Neutrophil (primary cell): ENCODE measurements around the gene SV2C.
"Not testable (repeated sequence)": the region's sequence is repeated elsewhere in the genome, so short reads cannot be mapped to it uniquely, and the experiment has no call there.

ENCODE experiments used
- H3K27ac ChIP-seq: fragments of 200-600 bp; sonication (generic); 2 replicates; pipeline ENCODE4 v1.5.1; 2016; ENCODE audit warnings: mild to moderate bottlenecking, moderate library complexity
- H3K27me3 ChIP-seq: fragments of 200-600 bp; sonication (generic); 2 replicates; pipeline ENCODE4 v1.6.0; 2016; ENCODE audit warnings: mild to moderate bottlenecking
- H3K36me3 ChIP-seq: fragments of 200-600 bp; sonication (generic); 2 replicates; pipeline ENCODE4 v1.5.1; 2017
- H3K4me1 ChIP-seq, 2 experiments: fragments of 200-600 bp in 1 of 2; sonication (generic) in 1 of 2; 1 replicate in 1 of 2; 2 replicates in 1 of 2; pipeline versions ENCODE4 v1.5.1 to v1.6.1; 2013 to 2016; ENCODE audit warnings: low read depth in 1 of 2, low read length in 1 of 2, mild to moderate bottlenecking in 1 of 2, moderate library complexity in 1 of 2; ENCODE audit not compliant: control insufficient read depth in 1 of 2, insufficient read depth in 1 of 2
- H3K4me3 ChIP-seq, 2 experiments: fragments of 200-600 bp in 1 of 2; sonication (generic) in 1 of 2; 1 replicate in 1 of 2; 2 replicates in 1 of 2; pipeline ENCODE4 v1.5.1; 2013 to 2016; ENCODE audit warnings: low read depth in 1 of 2, low read length in 1 of 2, mild to moderate bottlenecking in 1 of 2, moderate library complexity in 1 of 2
- H3K9me3 ChIP-seq: fragments of 200-600 bp; sonication (generic); 2 replicates; pipeline ENCODE4 v1.5.1; 2016
- TF ChIP-seq, protein P1 (sequence below): fragments of 200-600 bp; sonication (generic); IDR thresholded peaks from 2 replicates; pipeline ENCODE4 v1.5.1; 2016; ENCODE audit warnings: antibody characterized with exemption

SV2C gene

GRCh38 chr5:76291305-76292077 is 208.3 kb downstream of the SV2C start:
- H3K9me3 ChIP-seq, result no peaks in the 10 kb centered on the region

DNA sequence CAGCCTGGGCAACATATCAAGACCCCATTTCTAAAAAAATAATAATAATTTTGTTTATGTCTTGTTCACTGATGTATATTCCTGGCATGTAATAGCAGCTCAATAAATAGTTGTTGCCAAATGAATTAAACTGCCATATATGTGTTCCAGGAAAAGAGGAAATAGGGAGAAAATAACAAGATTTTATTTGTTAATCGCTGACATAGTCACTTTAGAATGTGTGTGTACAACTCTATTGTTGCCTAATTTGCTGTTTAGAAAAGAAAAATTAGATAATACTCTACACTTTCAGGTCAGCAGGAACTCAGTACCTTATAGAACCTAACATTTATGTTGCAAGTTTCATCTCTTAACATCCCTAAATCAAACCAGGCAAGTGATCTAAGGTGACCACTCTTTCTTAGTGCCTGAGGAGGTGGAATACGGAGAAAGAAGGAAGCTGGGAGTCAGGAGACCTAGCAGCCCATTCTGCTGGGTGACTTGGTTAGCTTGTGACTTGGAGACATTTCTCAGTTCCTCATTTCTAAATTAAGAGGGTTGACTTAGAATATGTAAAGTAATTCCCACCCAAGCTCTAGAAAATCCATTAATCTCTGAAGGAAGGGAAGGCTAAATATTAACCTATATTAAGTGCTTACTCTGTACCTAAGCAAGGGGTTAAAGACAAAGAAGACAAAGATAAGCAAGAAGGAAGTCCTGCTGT is 209.6 kb downstream of the SV2C start:
- H3K4me3 ChIP-seq, result no peak overlapping the region
- no peaks in the 10 kb centered on the region for H3K27me3 ChIP-seq
- H3K27ac ChIP-seq, result no peak overlapping the region
- no peaks in the 10 kb centered on the region for H3K4me1 ChIP-seq
- TF ChIP-seq, protein P1, sequence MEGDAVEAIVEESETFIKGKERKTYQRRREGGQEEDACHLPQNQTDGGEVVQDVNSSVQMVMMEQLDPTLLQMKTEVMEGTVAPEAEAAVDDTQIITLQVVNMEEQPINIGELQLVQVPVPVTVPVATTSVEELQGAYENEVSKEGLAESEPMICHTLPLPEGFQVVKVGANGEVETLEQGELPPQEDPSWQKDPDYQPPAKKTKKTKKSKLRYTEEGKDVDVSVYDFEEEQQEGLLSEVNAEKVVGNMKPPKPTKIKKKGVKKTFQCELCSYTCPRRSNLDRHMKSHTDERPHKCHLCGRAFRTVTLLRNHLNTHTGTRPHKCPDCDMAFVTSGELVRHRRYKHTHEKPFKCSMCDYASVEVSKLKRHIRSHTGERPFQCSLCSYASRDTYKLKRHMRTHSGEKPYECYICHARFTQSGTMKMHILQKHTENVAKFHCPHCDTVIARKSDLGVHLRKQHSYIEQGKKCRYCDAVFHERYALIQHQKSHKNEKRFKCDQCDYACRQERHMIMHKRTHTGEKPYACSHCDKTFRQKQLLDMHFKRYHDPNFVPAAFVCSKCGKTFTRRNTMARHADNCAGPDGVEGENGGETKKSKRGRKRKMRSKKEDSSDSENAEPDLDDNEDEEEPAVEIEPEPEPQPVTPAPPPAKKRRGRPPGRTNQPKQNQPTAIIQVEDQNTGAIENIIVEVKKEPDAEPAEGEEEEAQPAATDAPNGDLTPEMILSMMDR, result no peak
- no peaks in the 10 kb centered on the region for H3K9me3 ChIP-seq
- no peaks in the 10 kb centered on the region for H3K36me3 ChIP-seq

More at GRCh38 chr5:76291305-76292077, 208.3 kb downstream of the SV2C start:
- no peak overlapping the region for H3K27ac ChIP-seq
- no peaks in the 10 kb centered on the region for H3K36me3 ChIP-seq
- H3K4me3 ChIP-seq, result no peak overlapping the region
- no peaks in the 10 kb centered on the region for H3K27me3 ChIP-seq
- H3K4me1 ChIP-seq, result no peaks in the 10 kb centered on the region
- TF ChIP-seq, protein P1, result no peak

DNA sequence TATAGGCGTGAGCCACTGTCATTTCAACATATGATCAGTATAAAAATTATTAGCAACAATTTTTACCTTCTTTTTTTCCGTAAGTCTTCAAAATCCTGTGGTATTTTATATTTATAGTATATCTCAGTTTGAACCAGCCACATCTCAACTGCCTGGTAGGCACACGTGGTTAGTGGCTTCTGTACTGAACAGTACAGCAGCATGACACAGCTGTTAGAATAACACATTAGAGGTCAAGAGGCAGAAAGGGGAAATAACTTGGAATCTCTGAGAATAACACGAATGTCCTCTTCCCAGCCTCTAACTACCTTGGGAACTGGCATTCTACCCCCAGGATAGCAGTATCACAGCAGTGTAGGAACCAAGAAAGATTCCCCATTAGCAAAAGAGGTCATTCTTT is 211.4 kb downstream of the SV2C start:
- H3K9me3 ChIP-seq, result no peaks in the 10 kb centered on the region
- H3K4me1 ChIP-seq, result no peaks in the 10 kb centered on the region
- H3K27ac ChIP-seq, result no peak overlapping the region
- H3K4me3 ChIP-seq, result no peak overlapping the region
- H3K27me3 ChIP-seq, result no peaks in the 10 kb centered on the region
- TF ChIP-seq, protein P1, result no peak
- H3K36me3 ChIP-seq, result no peaks in the 10 kb centered on the region

- TF ChIP-seq, protein P1, result no peak
- no peaks in the 10 kb centered on the region for H3K27me3 ChIP-seq
- H3K9me3 ChIP-seq, result no peaks in the 10 kb centered on the region
- H3K4me3 ChIP-seq, result no peak overlapping the region
- no peak overlapping the region for H3K27ac ChIP-seq
- H3K36me3 ChIP-seq, result no peaks in the 10 kb centered on the region
- no peaks in the 10 kb centered on the region for H3K4me1 ChIP-seq
These were observed 215.7 kb downstream of the SV2C start for GRCh38 chr5:76298852-76299251.

DNA sequence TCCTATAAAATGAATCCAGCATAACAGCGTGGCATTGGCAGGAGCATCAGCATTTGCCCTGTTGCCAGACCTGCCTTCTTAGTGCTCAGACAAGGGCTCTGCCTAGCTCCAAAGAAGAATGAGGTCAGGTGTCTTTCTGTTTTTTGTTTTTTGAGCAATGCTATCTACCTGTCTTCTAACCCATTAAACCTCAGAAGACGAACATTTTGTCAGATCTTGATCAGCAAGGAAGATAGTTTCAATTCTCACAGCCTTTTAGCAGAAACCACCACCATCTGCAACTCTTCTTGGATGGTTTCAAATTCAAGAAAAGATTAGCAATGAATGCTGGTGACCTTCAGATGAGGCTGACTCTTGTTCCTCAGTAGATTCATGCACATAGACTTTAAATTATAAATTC is 216.4 kb downstream of the SV2C start:
- H3K36me3 ChIP-seq, result no peaks in the 10 kb centered on the region
- TF ChIP-seq, protein P1, result no peak
- H3K27me3 ChIP-seq, result no peaks in the 10 kb centered on the region
- no peaks in the 10 kb centered on the region for H3K9me3 ChIP-seq
- no peak overlapping the region for H3K27ac ChIP-seq
- H3K4me3 ChIP-seq, result no peak overlapping the region
- no peaks in the 10 kb centered on the region for H3K4me1 ChIP-seq

DNA sequence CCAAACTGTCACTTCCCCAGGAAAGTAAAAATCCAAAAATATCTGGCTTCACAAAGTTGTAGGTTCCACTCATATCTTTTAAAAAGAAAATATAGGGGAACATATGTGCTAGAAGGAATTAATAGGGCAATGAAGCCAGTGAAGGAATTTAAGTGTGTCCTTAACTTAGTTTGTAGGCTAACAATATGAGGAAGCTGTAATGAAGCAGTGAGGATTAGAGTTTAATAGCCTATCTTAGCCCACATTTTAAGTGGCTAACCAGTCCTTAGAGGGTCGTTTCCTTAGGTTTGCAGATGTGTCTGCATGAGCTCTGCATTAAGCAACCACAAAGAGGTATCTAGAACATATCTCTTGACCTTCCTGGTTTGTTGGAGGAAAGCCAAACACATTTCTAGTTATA is 218.7 kb downstream of the SV2C start:
- H3K9me3 ChIP-seq, H3K27ac ChIP-seq, H3K4me3 ChIP-seq, H3K27me3 ChIP-seq, H3K36me3 ChIP-seq: not testable (repeated sequence)
- H3K4me1 ChIP-seq, result peaks cover 10 to 14% of the 10 kb centered on the region in 2 experiments

DNA sequence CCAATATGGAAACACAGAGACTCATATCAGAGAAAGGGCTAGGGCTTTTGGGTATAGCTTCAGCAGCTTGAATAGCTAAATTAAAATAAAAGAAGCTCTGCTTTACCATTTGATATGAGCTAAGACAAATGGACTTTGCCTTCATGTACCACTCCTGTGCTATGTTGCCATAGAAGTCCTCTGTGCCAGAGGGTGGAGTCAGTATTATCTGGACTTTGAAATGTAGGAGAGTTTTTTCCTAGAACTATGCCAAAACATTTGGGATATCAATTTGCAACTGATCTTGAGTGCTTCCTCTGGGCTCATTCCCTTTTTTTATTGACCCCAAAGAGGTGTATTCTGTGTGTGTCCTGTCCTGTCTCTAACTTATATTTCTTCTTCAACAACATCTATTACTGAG is 219.5 kb downstream of the SV2C start:
- H3K27me3 ChIP-seq, H3K9me3 ChIP-seq, H3K4me3 ChIP-seq, H3K27ac ChIP-seq, H3K36me3 ChIP-seq: not testable (repeated sequence)
- peaks cover 10 to 14% of the 10 kb centered on the region in 2 experiments for H3K4me1 ChIP-seq
